Endothelial cell of umbilical vein (primary cell): ENCODE results near the gene NPC1L1. TPM values are rescaled to one million over a fixed set of nuclear protein-coding genes. Genes with fewer than 3 reads are reported as not detected.

ENCODE experiments used
- BruUV-seq: library from RNA; stranded (reverse); fragments of 400-500 nt; replicated peaks from 2 replicates; lab custom pipeline; 2021; lab: Mats Ljungman, UMichigan
- CTCF ChIA-PET: fragments of 300-600, 350-600 bp; sonication (Branson Sonifier 250); formaldehyde crosslinking; loops from one replicate; lab custom pipeline; 2021; ENCODE audit warnings: antibody characterized with exemption, inconsistent platforms; lab: Charles Lee
- POLR2A ChIA-PET: fragments of 300-600, 350-600 bp; sonication (Branson Sonifier 250); formaldehyde crosslinking; loops from one replicate; lab custom pipeline; 2021; ENCODE audit warnings: antibody characterized with exemption, inconsistent platforms; lab: Charles Lee
- DNase-seq: peaks from one replicate; pipeline ENCODE4 v3.0.0-alpha.2; 2011; ENCODE audit warnings: low read depth, low spot score
- FAIRE-seq: peaks from 2 replicates; lab custom pipeline; 2011; peaks lifted over from hg19 to GRCh38; lab: Jason Lieb, UNC
- H2AFZ ChIP-seq: 2 replicates; pipeline ENCODE4 v1.6.0; 2012; ENCODE audit warnings: low read depth, low read length, control low read depth, inconsistent platforms
- H3K27ac ChIP-seq: 2 replicates; pipeline ENCODE4 v1.5.1; 2011; ENCODE audit warnings: low read depth, mild to moderate bottlenecking, control low read depth, low read length, moderate library complexity; ENCODE audit not compliant: insufficient read depth
- H3K27me3 ChIP-seq, 2 experiments: 2 replicates each; pipeline versions ENCODE4 v1.6.0 to v1.6.1; 2011; ENCODE audit warnings: low read length in 2 of 2, mixed read lengths in 1 of 2; ENCODE audit not compliant: control insufficient read depth in 2 of 2, insufficient read depth in 2 of 2
- H3K36me3 ChIP-seq, 2 experiments: 2 replicates in 1 of 2; 3 replicates in 1 of 2; pipeline ENCODE4 v1.5.1; 2011; ENCODE audit warnings: low read length in 2 of 2, mild to moderate bottlenecking in 1 of 2, moderate library complexity in 1 of 2; ENCODE audit not compliant: control insufficient read depth in 2 of 2, insufficient read depth in 2 of 2; ENCODE audit errors: extremely low read depth in 1 of 2
- H3K4me1 ChIP-seq: 3 replicates; pipeline ENCODE4 v1.5.1; 2011; ENCODE audit warnings: mild to moderate bottlenecking, low read length; ENCODE audit not compliant: control insufficient read depth, insufficient read depth; ENCODE audit errors: extremely low read depth
- H3K4me2 ChIP-seq: 2 replicates; pipeline ENCODE4 v1.6.1; 2011; ENCODE audit warnings: low read length, control low read depth, mixed read lengths; ENCODE audit not compliant: insufficient read depth
- H3K4me3 ChIP-seq, 3 experiments: fragments of 200-600 bp in 1 of 3; sonication (generic), shearing (Covaris generic) in 1 of 3; replicated peaks in 1 of 3; 2 replicates each; pipeline ENCODE4 v1.5.1; 2011 to 2016; ENCODE audit warnings: control low read depth in 3 of 3, low read length in 3 of 3, mild to moderate bottlenecking in 2 of 3, inconsistent platforms in 1 of 3, low read depth in 1 of 3, moderate library complexity in 1 of 3; ENCODE audit not compliant: insufficient read depth in 1 of 3
- H3K79me2 ChIP-seq: 2 replicates; pipeline ENCODE4 v1.6.0; 2012; ENCODE audit warnings: low read length, inconsistent platforms; ENCODE audit not compliant: control insufficient read depth, insufficient read depth
- H3K9ac ChIP-seq: replicated peaks from 2 replicates; pipeline ENCODE3; 2011; ENCODE audit warnings: low read length, control low read depth; ENCODE audit not compliant: insufficient read depth; ENCODE audit errors: extremely low read depth
- H3K9me1 ChIP-seq: replicated peaks from 3 replicates; pipeline ENCODE4 v1.6.0; 2011; ENCODE audit warnings: mild to moderate bottlenecking, low read length; ENCODE audit not compliant: control insufficient read depth, insufficient read depth; ENCODE audit errors: extremely low read depth
- H3K9me3 ChIP-seq: replicated peaks from 2 replicates; pipeline ENCODE4 v1.5.1; 2012; ENCODE audit warnings: low read length, inconsistent platforms; ENCODE audit not compliant: control insufficient read depth, insufficient read depth
- H4K20me1 ChIP-seq: replicated peaks from 2 replicates; pipeline ENCODE3; 2011; ENCODE audit warnings: mild to moderate bottlenecking, low read length; ENCODE audit not compliant: control insufficient read depth, insufficient read depth; ENCODE audit errors: extremely low read depth
- EZH2 ChIP-seq: IDR thresholded peaks from 2 replicates; pipeline ENCODE4 v1.6.1; 2012; ENCODE audit warnings: borderline replicate concordance, low read depth, mild to moderate bottlenecking, moderate library complexity, low read length, inconsistent platforms; ENCODE audit not compliant: severe bottlenecking
- GATA2 ChIP-seq: IDR thresholded peaks from 2 replicates; pipeline ENCODE4 v1.7.0; 2011; ENCODE audit warnings: low read depth, mild to moderate bottlenecking, moderate library complexity, mixed read lengths, low read length; ENCODE audit not compliant: insufficient read length, insufficient read depth
- JUN ChIP-seq: IDR thresholded peaks from 2 replicates; pipeline ENCODE4 v1.6.1; 2011; ENCODE audit warnings: borderline replicate concordance, low read depth; ENCODE audit not compliant: insufficient read length, insufficient read depth
- MYC ChIP-seq: IDR thresholded peaks from one replicate; pipeline ENCODE4 v1.6.1; 2011; ENCODE audit warnings: mild to moderate bottlenecking, low read depth, low read length
- POLR2A ChIP-seq: IDR thresholded peaks from 2 replicates; pipeline ENCODE4 v1.6.1; 2012; ENCODE audit warnings: low read depth, mild to moderate bottlenecking, control low read depth, low read length
- POLR2AphosphoS5 ChIP-seq: IDR thresholded peaks from 2 replicates; pipeline ENCODE4 v1.6.1; 2012; ENCODE audit warnings: low read depth, mild to moderate bottlenecking, control low read depth, low read length, moderate library complexity; ENCODE audit not compliant: insufficient read depth
- dilution Hi-C: fragments of 300-500 bp; cut with MboI; formaldehyde crosslinking; loops from one replicate; pipeline ENCODE4 v1.15.0; 2019; ENCODE audit warnings: low sequenced_read_pairs; ENCODE audit not compliant: extremely low pct_ligation_motif_present
- intact Hi-C: fragments of 100-400 bp; cut with micrococcal nuclease; formaldehyde crosslinking; loops from one replicate; pipeline ENCODE4 v1.10.0; 2022
- polyA plus RNA-seq, 4 experiments: library from polyadenylated mRNA; depleted of rRNA in 3 of 4; stranded (reverse) in 3 of 4; unstranded in 1 of 4; fragments of >200 nt; gene quantifications; 2 replicates each; pipeline versions ENCODE4 v1.2.1 to v1.2.3, GENCODE V29; 2011 to 2012; ENCODE audit warnings: missing spikeins in 1 of 4
- total RNA-seq: library from RNA; stranded (reverse); gene quantifications from 2 replicates; pipeline ENCODE4 v1.2.3, GENCODE V29; 2021
- TF ChIP-seq, protein P1 (sequence below), 2 donors: IDR thresholded peaks; 1 replicate in 1 of 2; 2 replicates in 1 of 2; pipeline ENCODE4 v1.5.1; 2011; ENCODE audit warnings: low read length in 2 of 2, mild to moderate bottlenecking in 2 of 2, moderate library complexity in 2 of 2, control low read depth in 1 of 2, inconsistent platforms in 1 of 2, low read depth in 1 of 2; ENCODE audit not compliant: insufficient read depth in 1 of 2; ENCODE audit errors: extremely low read depth in 1 of 2
- TF ChIP-seq, protein P2 (sequence below): IDR thresholded peaks from 2 replicates; pipeline ENCODE4 v1.6.1; 2011; ENCODE audit not compliant: insufficient read depth, insufficient read length

Gene NPC1L1
- total and polyA plus RNA-seq, 2 donors (not counting 3 experiments of a cell fraction or from before 2014, with no cell fraction given) = not detected

DNA sequence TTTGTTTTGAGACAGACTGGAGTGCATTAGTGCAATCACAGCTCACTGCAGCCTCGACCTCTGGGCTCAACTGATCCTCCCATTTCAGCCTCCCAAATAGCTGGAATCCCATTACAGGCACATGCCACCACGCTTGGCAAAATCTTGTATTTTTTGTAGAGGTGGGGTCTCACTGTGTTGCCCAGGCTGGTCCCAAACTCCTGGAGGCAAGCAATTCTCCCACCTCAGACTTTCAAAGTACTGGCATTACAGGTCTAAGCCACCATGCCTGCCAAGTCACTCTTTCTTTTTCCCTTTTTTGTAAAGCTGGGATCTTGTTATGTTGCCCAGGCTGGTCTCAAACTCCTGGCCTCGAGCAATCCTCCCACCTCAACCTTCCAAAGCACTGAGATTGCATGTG lies 8.3 kb upstream of the NPC1L1 start:
- H3K9me3 ChIP-seq = no peaks in the 10 kb centered on the region
- DNase-seq (no peak), FAIRE-seq (no peak)
- TF ChIP-seq POLR2AphosphoS5 (no peak), JUN (no peak), MYC (no peak), EZH2 (no peak), POLR2A (no peak), GATA2 (no peak)
- TF ChIP-seq, protein P1, sequence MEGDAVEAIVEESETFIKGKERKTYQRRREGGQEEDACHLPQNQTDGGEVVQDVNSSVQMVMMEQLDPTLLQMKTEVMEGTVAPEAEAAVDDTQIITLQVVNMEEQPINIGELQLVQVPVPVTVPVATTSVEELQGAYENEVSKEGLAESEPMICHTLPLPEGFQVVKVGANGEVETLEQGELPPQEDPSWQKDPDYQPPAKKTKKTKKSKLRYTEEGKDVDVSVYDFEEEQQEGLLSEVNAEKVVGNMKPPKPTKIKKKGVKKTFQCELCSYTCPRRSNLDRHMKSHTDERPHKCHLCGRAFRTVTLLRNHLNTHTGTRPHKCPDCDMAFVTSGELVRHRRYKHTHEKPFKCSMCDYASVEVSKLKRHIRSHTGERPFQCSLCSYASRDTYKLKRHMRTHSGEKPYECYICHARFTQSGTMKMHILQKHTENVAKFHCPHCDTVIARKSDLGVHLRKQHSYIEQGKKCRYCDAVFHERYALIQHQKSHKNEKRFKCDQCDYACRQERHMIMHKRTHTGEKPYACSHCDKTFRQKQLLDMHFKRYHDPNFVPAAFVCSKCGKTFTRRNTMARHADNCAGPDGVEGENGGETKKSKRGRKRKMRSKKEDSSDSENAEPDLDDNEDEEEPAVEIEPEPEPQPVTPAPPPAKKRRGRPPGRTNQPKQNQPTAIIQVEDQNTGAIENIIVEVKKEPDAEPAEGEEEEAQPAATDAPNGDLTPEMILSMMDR (IDR thresholded peaks at IDR 0.05; ENCODE audit: extremely low read depth in 1 of 2, insufficient read depth in 1 of 2, low read depth in 1 of 2, low read length in 2 of 2) = no peak
- TF ChIP-seq, protein P2, sequence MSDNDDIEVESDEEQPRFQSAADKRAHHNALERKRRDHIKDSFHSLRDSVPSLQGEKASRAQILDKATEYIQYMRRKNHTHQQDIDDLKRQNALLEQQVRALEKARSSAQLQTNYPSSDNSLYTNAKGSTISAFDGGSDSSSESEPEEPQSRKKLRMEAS = no peak
- H4K20me1 ChIP-seq = no peaks in the 10 kb centered on the region
- ChIA-PET POLR2A (no interaction called here), CTCF (interaction anchor here (1.0 kb wide), 1 partner anchor 15 kb away, joined by 4 read pairs; no protein-coding TSS in a partner anchor)
- H3K9me1 ChIP-seq = no peaks in the 10 kb centered on the region
- H3K4me1 ChIP-seq = peaks cover 2% of the 10 kb centered on the region
- H3K4me2 ChIP-seq = no peak overlapping the region
- H3K4me3 ChIP-seq = no peak overlapping the region
- H2AFZ ChIP-seq = no peak overlapping the region
- H3K79me2 ChIP-seq = no peaks in the 10 kb centered on the region
- no peaks in the 10 kb centered on the region for H3K36me3 ChIP-seq
- dilution Hi-C loops = no loop called here
- no TSS peak for BruUV-seq
- intact Hi-C loops = no loop called here
- H3K27me3 ChIP-seq = peaks cover 8 to 12% of the 10 kb centered on the region in 2 experiments
- H3K9ac ChIP-seq = no peak overlapping the region
- no peak overlapping the region for H3K27ac ChIP-seq
